HEK293 (cell line): ENCODE results near the gene RRBP1.

Experiments used
- ATF2 ChIP-seq: fragments of 450-650 bp; formaldehyde crosslinking; IDR thresholded peaks from 2 replicates; pipeline ENCODE4 v1.5.1; 2016; ENCODE audit warnings: missing biosample characterization, missing genetic modification characterization, low read depth
- CTCF ChIP-seq: fragments of 450-650 bp; formaldehyde crosslinking; IDR thresholded peaks from 2 replicates; pipeline ENCODE4 v1.5.1; 2016; ENCODE audit warnings: missing biosample characterization, missing genetic modification characterization
- GLI2 ChIP-seq: fragments of 450-650 bp; formaldehyde crosslinking; IDR thresholded peaks from 2 replicates; pipeline ENCODE4; 2017; ENCODE audit warnings: missing biosample characterization, missing genetic modification characterization, low read depth, borderline replicate concordance
- GLIS1 ChIP-seq: fragments of 450-650 bp; formaldehyde crosslinking; IDR thresholded peaks from 2 replicates; pipeline ENCODE4 v1.5.1; 2016; ENCODE audit warnings: missing biosample characterization, missing genetic modification characterization
- PRDM6 ChIP-seq: fragments of 450-650 bp; formaldehyde crosslinking; IDR thresholded peaks from 2 replicates; pipeline ENCODE4 v1.5.1; 2017; ENCODE audit warnings: missing biosample characterization, missing genetic modification characterization
- ZBTB11 ChIP-seq: fragments of 450-650 bp; formaldehyde crosslinking; conservative IDR thresholded peaks from 2 replicates; pipeline ENCODE4 v1.5.1; 2016; ENCODE audit warnings: low read depth, missing biosample characterization, missing genetic modification characterization
- ZBTB20 ChIP-seq: fragments of 450-650 bp; formaldehyde crosslinking; IDR thresholded peaks from 2 replicates; pipeline ENCODE4 v1.5.1; 2016; ENCODE audit warnings: missing biosample characterization, missing genetic modification characterization
- ZFP69B ChIP-seq: fragments of 450-650 bp; formaldehyde crosslinking; IDR thresholded peaks from 2 replicates; pipeline ENCODE4 v1.5.1; 2016; ENCODE audit warnings: missing biosample characterization, missing genetic modification characterization
- ZNF624 ChIP-seq: fragments of 450-650 bp; formaldehyde crosslinking; IDR thresholded peaks from 2 replicates; pipeline ENCODE4 v1.5.1; 2017; ENCODE audit warnings: missing biosample characterization, missing genetic modification characterization
- ZNF658 ChIP-seq: fragments of 450-650 bp; formaldehyde crosslinking; IDR thresholded peaks from 2 replicates; pipeline ENCODE4; 2016; ENCODE audit warnings: missing biosample characterization, missing genetic modification characterization
- ZNF777 ChIP-seq: fragments of 450-650 bp; formaldehyde crosslinking; IDR thresholded peaks from 2 replicates; pipeline ENCODE4 v1.5.1; 2017; ENCODE audit warnings: missing biosample characterization, missing genetic modification characterization, borderline replicate concordance
- ZSCAN5A ChIP-seq: fragments of 450-650 bp; formaldehyde crosslinking; IDR thresholded peaks from 2 replicates; pipeline ENCODE4 v1.5.1; 2016; ENCODE audit warnings: missing biosample characterization, missing genetic modification characterization

GRCh38 chr20:17665756-17666155 lies 16.3 kb downstream of the RRBP1 start:
- no peak for TF ChIP-seq CTCF (tag by site-specific recombination)
- no peak for TF ChIP-seq GLIS1 (tag by site-specific recombination)
- TF ChIP-seq ZSCAN5A (tag by site-specific recombination): no peak
- TF ChIP-seq ZNF777 (tag by site-specific recombination): no peak
- TF ChIP-seq ZFP69B (tag by site-specific recombination): no peak
- no peak for TF ChIP-seq ZNF658 (tag by site-specific recombination)
- TF ChIP-seq ZBTB20 (tag by site-specific recombination): no peak
- no peak for TF ChIP-seq GLI2
- no peak for TF ChIP-seq ZNF624 (tag by site-specific recombination)
- TF ChIP-seq ATF2: no peak
- no peak for TF ChIP-seq ZBTB11
- no peak for TF ChIP-seq PRDM6 (tag by site-specific recombination)
